Measurements from ENCODE around the gene CCDC92. TPM values are rescaled to one million over a fixed set of nuclear protein-coding genes. Genes with fewer than 3 reads are reported as not detected.

CCDC92 gene
- polyA plus RNA-seq, 1 donor from 2014 or later: 11.3 TPM

GRCh38 chr12:123890536-123890902 lies 82.1 kb downstream of the CCDC92 start:
- Histone ChIP-seq H3K9me2 (ENCODE audit: insufficient read depth, low read length) (no peaks in the 10 kb centered on the region), H3K4me2 (ENCODE audit: low read length) (no peak overlapping the region), H3K27me3 (ENCODE audit: insufficient read depth, low read depth, low read length) (no peaks in the 10 kb centered on the region), H3F3A (ENCODE audit: insufficient read depth, low read length, poor library complexity, severe bottlenecking) (no peaks in the 10 kb centered on the region), H3K9me3 (ENCODE audit: low read length) (no peaks in the 10 kb centered on the region), H3K9ac (ENCODE audit: low read length) (no peak overlapping the region), H3K36me3 (ENCODE audit: insufficient read depth, low read length) (no peaks in the 10 kb centered on the region), H3K4me3 (ENCODE audit: low read length) (no peak overlapping the region), H3K27ac (ENCODE audit: low read length) (no peak overlapping the region), H2AFZ (ENCODE audit: low read depth, low read length) (no peak overlapping the region), H3K79me2 (replicated peaks; ENCODE audit: insufficient read depth, low read length) (no peaks in the 10 kb centered on the region), H4K20me1 (ENCODE audit: insufficient read depth) (no peaks in the 10 kb centered on the region)
- TF ChIP-seq EZH2 (IDR thresholded peaks at IDR 0.05; ENCODE audit: borderline replicate concordance, insufficient read depth, low read length, poor library complexity, severe bottlenecking) (no peak), MXI1 (conservative IDR thresholded peaks at IDR 0.05; ENCODE audit: poor library complexity, severe bottlenecking) (no peak), REST (IDR thresholded peaks at IDR 0.05; ENCODE audit: borderline replicate concordance) (no peak), SMC3 (conservative IDR thresholded peaks at IDR 0.05; ENCODE audit: poor library complexity) (no peak), POLR2AphosphoS5 (IDR thresholded peaks at IDR 0.05) (no peak), TAF1 (IDR thresholded peaks at IDR 0.05; ENCODE audit: low read depth) (no peak), RAD21 (conservative IDR thresholded peaks at IDR 0.05) (no peak), EP300 (conservative IDR thresholded peaks at IDR 0.05; ENCODE audit: poor library complexity, severe bottlenecking) (no peak), CTCF (IDR thresholded peaks at IDR 0.05; ENCODE audit: poor library complexity, severe bottlenecking) (no peak)

- no peaks in the 10 kb centered on the region for H3K9me2 ChIP-seq (ENCODE audit: insufficient read depth, low read length)
- H3K4me3 ChIP-seq (ENCODE audit: low read length): no peak overlapping the region
- no peak overlapping the region for H2AFZ ChIP-seq (ENCODE audit: low read depth, low read length)
- H3K79me2 ChIP-seq (replicated peaks; ENCODE audit: insufficient read depth, low read length): no peaks in the 10 kb centered on the region
- H3K4me2 ChIP-seq (ENCODE audit: low read length): no peak overlapping the region
- no peak overlapping the region for H3K27ac ChIP-seq (ENCODE audit: low read length)
- TF ChIP-seq TAF1 (IDR thresholded peaks at IDR 0.05; ENCODE audit: low read depth) (no peak), EP300 (conservative IDR thresholded peaks at IDR 0.05; ENCODE audit: poor library complexity, severe bottlenecking) (no peak), SMC3 (conservative IDR thresholded peaks at IDR 0.05; ENCODE audit: poor library complexity) (no peak), RAD21 (conservative IDR thresholded peaks at IDR 0.05) (no peak), MXI1 (conservative IDR thresholded peaks at IDR 0.05; ENCODE audit: poor library complexity, severe bottlenecking) (no peak), POLR2AphosphoS5 (IDR thresholded peaks at IDR 0.05) (no peak), REST (IDR thresholded peaks at IDR 0.05; ENCODE audit: borderline replicate concordance) (no peak), EZH2 (IDR thresholded peaks at IDR 0.05; ENCODE audit: borderline replicate concordance, insufficient read depth, low read length, poor library complexity, severe bottlenecking) (no peak), CTCF (IDR thresholded peaks at IDR 0.05; ENCODE audit: poor library complexity, severe bottlenecking) (no peak)
- H3K27me3 ChIP-seq (ENCODE audit: insufficient read depth, low read depth, low read length): no peaks in the 10 kb centered on the region
- H3F3A ChIP-seq (ENCODE audit: insufficient read depth, low read length, poor library complexity, severe bottlenecking): no peaks in the 10 kb centered on the region
- no peak overlapping the region for H3K9ac ChIP-seq (ENCODE audit: low read length)
- no peaks in the 10 kb centered on the region for H3K9me3 ChIP-seq (ENCODE audit: low read length)
- H4K20me1 ChIP-seq (ENCODE audit: insufficient read depth): no peaks in the 10 kb centered on the region
- H3K36me3 ChIP-seq (ENCODE audit: insufficient read depth, low read length): no peaks in the 10 kb centered on the region
Observed at GRCh38 chr12:123889848-123890535, 82.6 kb downstream of the CCDC92 start.
